GM19455 (cell line): ENCODE results near the gene ALOX12B.

ENCODE experiments used
- ATAC-seq: cut with Tn5 transposase; IDR thresholded peaks from one replicate; pipeline ENCODE4 v1.9.1; 2021; ENCODE audit not compliant: unreplicated experiment

ALOX12B gene

GRCh38 chr17:8087075-8087951, at the start of gene ALOX12B:
TSS of gene ALOX12B (minus strand) at chr17:8087716. CDS start at chr17:8087442, 274 bp downstream.
- no peak for ATAC-seq

GRCh38 chr17:8133941-8134340, 46.4 kb upstream of the ALOX12B start:
- no peak for ATAC-seq

DNA sequence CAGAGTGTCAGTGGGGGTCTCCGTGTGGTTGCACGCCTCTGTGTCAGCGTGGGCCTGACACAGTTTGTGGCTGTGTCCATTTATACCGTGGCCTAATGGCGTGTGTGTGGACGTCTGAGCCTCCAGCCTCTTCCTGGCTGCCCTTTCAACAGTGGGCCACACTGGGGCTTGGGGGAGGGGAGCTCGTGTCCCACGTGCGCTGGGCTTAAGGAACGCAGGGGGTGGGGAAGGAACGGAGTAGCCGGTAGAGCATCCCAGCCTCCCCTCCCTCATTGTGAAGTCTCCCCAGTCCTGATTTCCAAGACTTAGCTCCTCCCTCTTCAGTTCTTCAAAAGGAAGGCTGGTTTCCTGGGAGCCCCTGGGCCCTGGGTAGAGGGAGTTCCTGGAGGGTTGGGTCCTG, 45.9 kb upstream of the ALOX12B start:
- ATAC-seq, result no peak

DNA sequence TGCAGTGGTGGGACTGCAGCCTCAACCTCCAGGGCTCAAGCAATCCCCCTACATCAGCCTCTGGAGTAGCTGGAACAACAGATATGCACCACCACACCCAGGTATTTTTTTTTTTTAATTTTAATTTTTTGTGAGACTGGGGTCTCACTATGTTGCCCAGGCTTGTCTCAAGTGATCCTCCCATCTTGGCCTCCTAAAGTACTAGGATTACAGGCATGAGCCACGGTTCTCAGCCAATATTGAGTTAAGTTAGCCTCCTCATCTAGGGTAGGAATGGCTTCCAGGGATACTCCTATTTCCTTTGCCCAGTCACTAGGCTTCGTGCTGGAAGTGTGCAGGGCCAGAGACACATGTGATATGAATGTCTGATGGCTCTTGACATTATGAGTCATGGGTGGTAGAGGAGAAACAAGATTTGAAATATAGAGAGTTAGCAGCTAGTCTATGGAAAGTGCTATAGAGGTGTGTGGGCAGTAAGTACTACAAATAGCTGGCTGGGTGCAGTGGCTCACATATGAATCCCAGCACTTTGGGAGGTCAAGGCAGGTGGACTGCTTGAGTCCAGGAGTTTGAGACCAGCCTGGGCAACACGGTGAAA, 44.4 kb upstream of the ALOX12B start:
- no peak for ATAC-seq

GRCh38 chr17:8128125-8128784, 40.7 kb upstream of the ALOX12B start:
- no peak for ATAC-seq

GRCh38 chr17:8126491-8127066, 39.1 kb upstream of the ALOX12B start:
- ATAC-seq, result no peak

GRCh38 chr17:8125947-8126490, 38.5 kb upstream of the ALOX12B start:
- ATAC-seq, result no peak

DNA sequence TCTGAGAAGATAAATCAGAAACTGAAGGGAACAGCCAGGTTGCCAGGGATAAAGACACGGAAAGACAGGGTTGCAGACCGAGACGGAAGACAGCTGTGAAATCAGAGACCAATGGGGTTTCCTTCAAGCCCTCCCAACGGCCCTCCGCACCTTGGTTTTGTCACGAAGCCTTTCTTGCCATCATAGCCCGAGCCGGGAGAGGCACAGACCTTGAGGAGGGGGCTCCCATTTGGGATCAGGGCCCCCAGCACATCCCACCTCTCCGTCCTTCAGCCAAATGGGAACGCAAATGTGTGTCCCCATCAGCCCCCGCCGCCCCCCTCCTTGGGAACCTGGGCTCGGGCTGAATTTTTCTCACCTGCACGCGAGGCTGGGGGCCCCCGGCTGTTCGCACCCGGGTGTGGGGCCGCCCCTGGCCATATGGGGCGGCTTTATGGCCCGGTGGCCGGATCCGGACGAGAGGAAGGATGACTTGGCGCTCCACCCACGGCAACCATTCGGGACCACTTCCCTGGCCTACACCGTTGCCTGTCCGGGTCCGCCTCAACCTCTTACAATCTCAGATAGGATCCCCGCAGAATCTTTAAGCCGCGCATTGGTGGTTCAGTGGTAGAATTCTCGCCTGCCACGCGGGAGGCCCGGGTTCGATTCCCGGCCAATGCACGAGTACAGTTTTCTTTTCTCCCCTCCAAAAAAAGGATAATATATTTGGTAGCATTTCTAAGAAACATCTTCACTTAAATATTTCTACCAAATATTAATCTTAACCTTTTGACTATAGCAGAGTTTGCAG, 37.8 kb upstream of the ALOX12B start:
- no peak for ATAC-seq

- ATAC-seq, result no peak
These were observed 37.0 kb upstream of the ALOX12B start for GRCh38 chr17:8124350-8125153.

- ATAC-seq, result no peak
These were observed 36.3 kb upstream of the ALOX12B start, which contains the start of gene HES7 for GRCh38 chr17:8123695-8124349. TSS of gene HES7 (minus strand) at chr17:8124106. CDS start at chr17:8124084, 22 bp downstream.

- no peak for ATAC-seq
These were observed 35.6 kb upstream of the ALOX12B start for GRCh38 chr17:8122924-8123694.

- ATAC-seq, result no peak
These were observed 35.0 kb upstream of the ALOX12B start for GRCh38 chr17:8122422-8122923.

- ATAC-seq, result no peak
These were observed 34.3 kb upstream of the ALOX12B start for GRCh38 chr17:8121681-8122421.

GRCh38 chr17:8121407-8121680, 33.8 kb upstream of the ALOX12B start:
- ATAC-seq, result no peak

DNA sequence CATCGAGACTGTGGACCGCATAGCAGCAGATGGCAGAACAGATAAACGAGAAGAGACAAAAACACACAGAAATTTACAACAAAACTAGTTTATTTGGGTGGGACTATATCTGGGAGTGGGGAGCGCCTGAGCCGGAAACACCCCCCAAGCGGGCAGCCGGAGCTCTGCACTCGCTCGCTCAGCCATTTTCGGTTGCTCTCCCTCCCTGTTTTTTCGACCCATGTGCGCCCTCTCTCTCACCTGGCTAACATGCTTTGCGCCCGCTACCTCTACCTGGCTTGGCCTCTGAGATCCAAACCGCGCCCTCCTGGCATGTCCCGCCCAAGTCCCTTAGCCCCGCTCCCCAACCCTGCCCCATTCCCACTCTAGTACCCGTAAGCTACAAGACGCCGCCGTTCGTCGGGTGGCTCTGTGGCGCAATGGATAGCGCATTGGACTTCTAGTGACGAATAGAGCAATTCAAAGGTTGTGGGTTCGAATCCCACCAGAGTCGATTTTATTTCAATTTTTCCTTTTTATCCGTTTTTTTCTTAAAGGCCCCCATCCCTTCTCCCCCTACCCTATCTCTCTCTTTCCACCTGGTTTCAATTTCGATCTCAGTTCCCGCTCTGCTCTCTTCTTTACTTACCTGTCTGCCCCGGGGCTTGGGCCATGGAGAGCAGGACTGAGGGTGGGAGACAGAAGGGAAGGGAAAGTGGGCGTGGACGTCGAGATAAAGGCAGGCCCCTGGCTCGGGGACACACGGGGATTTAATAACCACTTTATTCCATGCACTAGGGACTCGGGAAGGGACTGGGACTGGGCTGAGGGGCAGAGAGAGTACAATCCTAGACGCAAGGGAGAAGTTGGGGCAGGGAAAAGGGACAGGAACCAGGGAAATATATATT, 33.2 kb upstream of the ALOX12B start:
- ATAC-seq, result no peak
